GM12891 (cell line): ENCODE data around the gene UPF1.

Experiments
- DNase-seq: peaks from one replicate; pipeline ENCODE4 v3.0.0; 2011; ENCODE audit warnings: low spot score; ENCODE audit not compliant: insufficient read length
- FAIRE-seq: peaks from 2 replicates; lab custom pipeline; 2011; peaks lifted over from hg19 to GRCh38; lab: Jason Lieb, UNC
- PAX5 ChIP-seq: IDR thresholded peaks from 2 replicates; pipeline ENCODE4 v1.6.1; 2011; ENCODE audit warnings: low read length, moderate library complexity, mild to moderate bottlenecking; ENCODE audit not compliant: insufficient read depth, severe bottlenecking
- POLR2A ChIP-seq: IDR thresholded peaks from 2 replicates; pipeline ENCODE4 v1.6.1; 2011; ENCODE audit warnings: low read depth, low read length, control low read depth
- POLR2AphosphoS5 ChIP-seq: IDR thresholded peaks from 2 replicates; pipeline ENCODE4 v1.6.1; 2011; ENCODE audit warnings: low read depth, low read length, control low read depth
- POU2F2 ChIP-seq: IDR thresholded peaks from 2 replicates; pipeline ENCODE4 v1.6.1; 2011; ENCODE audit warnings: low read depth, mild to moderate bottlenecking, control low read depth, low read length, moderate library complexity
- SPI1 ChIP-seq: IDR thresholded peaks from 2 replicates; pipeline ENCODE4 v1.6.1; 2011; ENCODE audit warnings: low read depth, low read length, control low read depth
- TAF1 ChIP-seq: IDR thresholded peaks from 2 replicates; pipeline ENCODE4 v1.6.1; 2011; ENCODE audit warnings: low read depth, low read length, control low read depth

Gene UPF1

GRCh38 chr19:18790566-18791314 lies 41.0 kb upstream of the UPF1 start, which contains the start of gene COMP:
Gene COMP (minus strand): TSS chr19:18791305. CDS start chr19:18791269, 36 bp downstream.
- FAIRE-seq (no peak), DNase-seq (no peak)
- no peak for TF ChIP-seq POU2F2
- no peak for TF ChIP-seq TAF1
- no peak for TF ChIP-seq PAX5
- no peak for TF ChIP-seq SPI1
- TF ChIP-seq POLR2AphosphoS5, result no peak
- TF ChIP-seq POLR2A, result no peak

GRCh38 chr19:18791315-18791678 lies 40.5 kb upstream of the UPF1 start:
- DNase-seq, result no peak
- no peak for FAIRE-seq
- no peak for TF ChIP-seq SPI1
- no peak for TF ChIP-seq POLR2AphosphoS5
- TF ChIP-seq POLR2A, result no peak
- no peak for TF ChIP-seq TAF1
- TF ChIP-seq PAX5, result no peak

- no peak for FAIRE-seq
- TF ChIP-seq TAF1 (no peak), PAX5 (no peak), POU2F2 (no peak), POLR2A (no peak), POLR2AphosphoS5 (no peak), SPI1 (no peak)
- DNase-seq, result no peak
These were observed 39.1 kb upstream of the UPF1 start for GRCh38 chr19:18792661-18793060.

- no peak for TF ChIP-seq PAX5
- TF ChIP-seq TAF1, result no peak
- no peak for TF ChIP-seq POLR2A
- no peak for TF ChIP-seq POLR2AphosphoS5
- no peak for TF ChIP-seq POU2F2
- no peak for TF ChIP-seq SPI1
- FAIRE-seq (no peak), DNase-seq (no peak)
These were observed 38.4 kb upstream of the UPF1 start for GRCh38 chr19:18793144-18794028.

- TF ChIP-seq POLR2AphosphoS5 (no peak), SPI1 (no peak), TAF1 (no peak), PAX5 (no peak), POLR2A (no peak), POU2F2 (no peak)
- FAIRE-seq, result no peak
- no peak for DNase-seq
These were observed 37.8 kb upstream of the UPF1 start for GRCh38 chr19:18794029-18794313.

GRCh38 chr19:18794692-18795091 lies 37.1 kb upstream of the UPF1 start:
- no peak for DNase-seq
- no peak for TF ChIP-seq SPI1
- TF ChIP-seq TAF1, result no peak
- no peak for TF ChIP-seq PAX5
- no peak for TF ChIP-seq POU2F2
- TF ChIP-seq POLR2A, result no peak
- no peak for TF ChIP-seq POLR2AphosphoS5
- FAIRE-seq, result no peak

- DNase-seq, result no peak
- TF ChIP-seq PAX5 (no peak), SPI1 (no peak)
- FAIRE-seq, result no peak
These were observed 36.2 kb upstream of the UPF1 start for GRCh38 chr19:18795540-18795939.

- FAIRE-seq (no peak), DNase-seq (no peak)
- TF ChIP-seq PAX5 (no peak), POLR2A (no peak), TAF1 (no peak)
These were observed 35.5 kb upstream of the UPF1 start for GRCh38 chr19:18796239-18796638.

GRCh38 chr19:18798384-18799352 lies 33.1 kb upstream of the UPF1 start:
- TF ChIP-seq PAX5 (no peak), SPI1 (no peak), POU2F2 (no peak), TAF1 (no peak), POLR2A (no peak), POLR2AphosphoS5 (no peak)
- FAIRE-seq (no peak), DNase-seq (no peak)
